Naive B cell (primary cell): ENCODE data around the gene GCG. TPM values are rescaled to one million over a fixed set of nuclear protein-coding genes. Genes with fewer than 3 reads are reported as not detected.
A peak's percentile ranks its signal among the peaks of the same experiment; 100 is the strongest.

Source experiments
- ATAC-seq, 2 donors: fragments of 150-1000 bp; cut with Tn5 transposase; 2 replicates each; pipeline ENCODE4 v1.10.0; 2021; ENCODE audit warnings: low read depth in 2 of 2, mild to moderate bottlenecking in 2 of 2, moderate library complexity in 2 of 2
- DNase-seq: peaks from one replicate; pipeline ENCODE4 v3.0.0; 2022
- H3K27ac Mint-ChIP-seq, 6 donors: one replicate each; pipeline ENCODE4 v1.8.0; 2020 to 2022; ENCODE audit warnings: mild to moderate bottlenecking in 6 of 6, mixed read lengths in 6 of 6, moderate library complexity in 5 of 6, inconsistent platforms in 2 of 6
- H3K27me3 Mint-ChIP-seq, 3 donors: one replicate each; pipeline ENCODE4 v1.8.0; 2021 to 2022; ENCODE audit warnings: mixed read lengths in 3 of 3, mild to moderate bottlenecking in 1 of 3
- H3K36me3 Mint-ChIP-seq, 2 donors: one replicate each; pipeline ENCODE4 v1.8.0; 2020 to 2022; ENCODE audit warnings: mixed read lengths in 2 of 2, inconsistent platforms in 1 of 2, mild to moderate bottlenecking in 1 of 2
- H3K4me1 Mint-ChIP-seq, 3 donors: one replicate each; pipeline ENCODE4 v1.8.0; 2020 to 2022; ENCODE audit warnings: mixed read lengths in 3 of 3, inconsistent platforms in 1 of 3, mild to moderate bottlenecking in 1 of 3, moderate library complexity in 1 of 3
- H3K4me3 Mint-ChIP-seq, 8 donors: one replicate each; pipeline ENCODE4 v1.8.0; 2020 to 2022; ENCODE audit warnings: mild to moderate bottlenecking in 8 of 8, mixed read lengths in 8 of 8, moderate library complexity in 8 of 8, inconsistent platforms in 2 of 8
- H3K9me3 Mint-ChIP-seq, 7 donors: one replicate each; pipeline ENCODE4 v1.8.0; 2020 to 2022; ENCODE audit warnings: mixed read lengths in 7 of 7, mild to moderate bottlenecking in 5 of 7, inconsistent platforms in 2 of 7, moderate library complexity in 1 of 7
- polyA plus RNA-seq, 6 donors: library from polyadenylated mRNA; unstranded; fragments of 300-500 nt; fragmentation: Illumina TruSeq; gene quantifications; one replicate each; pipeline ENCODE4 v1.2.3, GENCODE V29; 2021; ENCODE audit warnings: low read depth in 6 of 6

The GCG gene
- not detected for polyA plus RNA-seq

GRCh38 chr2:162152147-162152546 is at the start of gene GCG:
GCG (minus strand) TSS chr2:162152247; CDS start chr2:162149178, 3,069 bp downstream.
- H3K4me3 Mint-ChIP-seq: no peak within 1 kb of the TSS
- DNase-seq: no peak
- H3K4me1 Mint-ChIP-seq: peaks cover 2 to 7% (median 5%) of the 10 kb centered on the region in 3 donors
- H3K27ac Mint-ChIP-seq: no peak within 1 kb of the TSS
- peaks cover 18 to 47% (median 23%) of the 10 kb centered on the region in 3 donors for H3K27me3 Mint-ChIP-seq
- ATAC-seq: no peak
- H3K36me3 Mint-ChIP-seq: no peaks in the 10 kb centered on the region
- H3K9me3 Mint-ChIP-seq: no peaks in the 10 kb centered on the region

GRCh38 chr2:162200636-162201035 is 48.6 kb upstream of the GCG start:
- Mint-ChIP-seq H3K9me3 (no peaks in the 10 kb centered on the region), H3K27me3 (peaks cover 9 to 26% (median 11%) of the 10 kb centered on the region in 3 donors), H3K36me3 (no peaks in the 10 kb centered on the region), H3K4me3 (peak overlapping the region in 1 of 8 donors; percentile 29), H3K27ac (no peak overlapping the region), H3K4me1 (no peaks in the 10 kb centered on the region)
- ATAC-seq (no peak), DNase-seq (no peak)

DNA sequence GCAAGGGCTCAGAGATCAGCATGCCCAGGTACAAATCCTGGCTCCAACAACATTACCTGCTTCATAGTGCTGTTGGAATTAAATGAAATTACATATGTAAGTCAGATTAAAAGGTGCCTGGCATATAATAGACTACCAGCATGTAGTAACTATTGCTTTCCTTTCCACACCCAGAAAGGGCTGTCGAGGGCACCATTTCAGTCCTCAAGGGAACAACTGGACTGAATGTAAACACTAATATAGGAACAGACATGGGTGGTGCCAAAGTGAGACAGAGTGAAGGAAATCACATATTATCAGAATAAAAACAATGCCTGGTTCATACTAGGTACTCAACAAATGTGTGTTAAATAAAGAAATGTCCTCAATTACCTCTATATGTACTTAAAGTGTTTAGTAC is 47.9 kb upstream of the GCG start:
- ATAC-seq (no peak), DNase-seq (no peak)
- Mint-ChIP-seq H3K9me3 (no peaks in the 10 kb centered on the region), H3K4me3 (no peak overlapping the region), H3K36me3 (no peaks in the 10 kb centered on the region), H3K27me3 (peaks cover 11 to 29% (median 12%) of the 10 kb centered on the region in 3 donors), H3K27ac (no peak overlapping the region), H3K4me1 (no peaks in the 10 kb centered on the region)

- H3K27me3 Mint-ChIP-seq: peaks cover 11 to 26% (median 14%) of the 10 kb centered on the region in 3 donors
- H3K4me3 Mint-ChIP-seq: no peak overlapping the region
- H3K9me3 Mint-ChIP-seq: no peaks in the 10 kb centered on the region
- no peak for ATAC-seq
- no peaks in the 10 kb centered on the region for H3K36me3 Mint-ChIP-seq
- no peak for DNase-seq
- no peak overlapping the region for H3K27ac Mint-ChIP-seq
- no peaks in the 10 kb centered on the region for H3K4me1 Mint-ChIP-seq
Measured at GRCh38 chr2:162198239-162198638, 46.2 kb upstream of the GCG start.

GRCh38 chr2:162197069-162197825 is 45.2 kb upstream of the GCG start:
- Mint-ChIP-seq H3K27me3 (peaks cover 21 to 26% (median 21%) of the 10 kb centered on the region in 3 donors), H3K36me3 (no peaks in the 10 kb centered on the region), H3K9me3 (no peaks in the 10 kb centered on the region), H3K27ac (no peak overlapping the region), H3K4me1 (no peaks in the 10 kb centered on the region), H3K4me3 (no peak overlapping the region)
- DNase-seq: no peak
- ATAC-seq: no peak

- no peak for DNase-seq
- no peak overlapping the region for H3K27ac Mint-ChIP-seq
- H3K27me3 Mint-ChIP-seq: peaks cover 22 to 24% (median 24%) of the 10 kb centered on the region in 3 donors
Measured at GRCh38 chr2:162196638-162197037, 44.6 kb upstream of the GCG start.

DNA sequence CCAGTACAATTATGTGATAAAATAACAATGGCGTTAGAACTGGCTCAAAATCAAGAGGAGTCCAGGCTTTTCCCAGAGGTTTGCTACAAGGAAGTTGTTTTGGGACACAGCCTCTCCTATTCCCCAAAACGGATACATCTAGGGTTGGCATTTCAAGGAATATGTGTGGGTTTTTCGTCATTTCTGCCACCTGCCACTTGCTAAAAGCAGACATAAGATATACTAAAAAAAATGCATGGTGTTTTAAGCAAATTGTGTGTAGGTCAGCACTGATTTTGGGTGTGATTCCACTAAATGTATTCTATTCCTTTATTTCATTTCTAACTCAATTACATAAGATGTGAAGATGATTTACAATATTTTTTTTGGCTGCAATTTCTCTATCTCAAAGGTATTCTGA is 36.4 kb upstream of the GCG start:
- H3K27me3 Mint-ChIP-seq: peaks cover 4 to 25% (median 14%) of the 10 kb centered on the region in 3 donors
- no peaks in the 10 kb centered on the region for H3K36me3 Mint-ChIP-seq
- H3K9me3 Mint-ChIP-seq: no peaks in the 10 kb centered on the region
- no peak overlapping the region for H3K4me3 Mint-ChIP-seq
- no peak for DNase-seq
- H3K27ac Mint-ChIP-seq: no peak overlapping the region
- ATAC-seq: no peak
- H3K4me1 Mint-ChIP-seq: no peaks in the 10 kb centered on the region

More at GRCh38 chr2:162196638-162197037, 44.6 kb upstream of the GCG start:
- no peaks in the 10 kb centered on the region for H3K4me1 Mint-ChIP-seq
- H3K36me3 Mint-ChIP-seq: no peaks in the 10 kb centered on the region
- no peaks in the 10 kb centered on the region for H3K9me3 Mint-ChIP-seq
- no peak for ATAC-seq
- no peak overlapping the region for H3K4me3 Mint-ChIP-seq

- Mint-ChIP-seq H3K27me3 (peaks cover 2 to 9% (median 7%) of the 10 kb centered on the region in 3 donors), H3K27ac (no peak overlapping the region), H3K36me3 (no peaks in the 10 kb centered on the region), H3K4me1 (no peaks in the 10 kb centered on the region), H3K4me3 (no peak overlapping the region), H3K9me3 (no peaks in the 10 kb centered on the region)
- ATAC-seq (no peak), DNase-seq (no peak)
Measured at GRCh38 chr2:162185541-162186232, 33.6 kb upstream of the GCG start.

- Mint-ChIP-seq H3K4me3 (no peak overlapping the region), H3K27me3 (peaks cover 8 to 14% (median 9%) of the 10 kb centered on the region in 3 donors)
Measured at GRCh38 chr2:162184821-162185450, 32.9 kb upstream of the GCG start.

DNA sequence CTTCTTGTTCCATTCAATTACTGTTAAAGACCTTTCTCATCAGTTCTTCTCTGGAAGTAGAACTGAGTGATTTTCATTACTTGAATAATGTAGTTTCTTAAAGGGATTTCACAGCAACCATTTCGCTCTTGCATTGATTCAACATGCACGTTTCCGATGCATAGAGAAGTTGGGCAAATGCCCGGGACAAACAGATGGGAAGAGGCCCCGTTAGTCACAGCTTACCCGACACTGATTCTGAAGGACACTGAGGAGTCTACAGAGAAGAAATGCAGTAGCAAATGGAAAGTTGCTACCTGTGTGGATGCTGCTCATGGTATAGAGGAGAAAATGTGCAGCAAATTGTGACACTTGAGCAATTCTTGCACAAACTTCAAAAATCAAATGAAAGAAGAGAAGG is 32.3 kb upstream of the GCG start:
- peaks cover 8 to 19% (median 9%) of the 10 kb centered on the region in 3 donors for H3K27me3 Mint-ChIP-seq
- H3K9me3 Mint-ChIP-seq: no peaks in the 10 kb centered on the region
- DNase-seq (no peak), ATAC-seq (no peak)
- no peak overlapping the region for H3K27ac Mint-ChIP-seq
- no peaks in the 10 kb centered on the region for H3K4me1 Mint-ChIP-seq
- no peaks in the 10 kb centered on the region for H3K36me3 Mint-ChIP-seq
- H3K4me3 Mint-ChIP-seq: no peak overlapping the region

More at GRCh38 chr2:162184821-162185450, 32.9 kb upstream of the GCG start:
- ATAC-seq: no peak
- DNase-seq: no peak
- H3K36me3 Mint-ChIP-seq: no peaks in the 10 kb centered on the region
- no peak overlapping the region for H3K27ac Mint-ChIP-seq
- H3K4me1 Mint-ChIP-seq: no peaks in the 10 kb centered on the region
- no peaks in the 10 kb centered on the region for H3K9me3 Mint-ChIP-seq

GRCh38 chr2:162182395-162182794 is 30.3 kb upstream of the GCG start:
- DNase-seq (no peak), ATAC-seq (no peak)
- H3K4me1 Mint-ChIP-seq: no peaks in the 10 kb centered on the region
- H3K4me3 Mint-ChIP-seq: no peak overlapping the region
- no peaks in the 10 kb centered on the region for H3K36me3 Mint-ChIP-seq
- H3K27me3 Mint-ChIP-seq: peaks cover 11 to 30% (median 21%) of the 10 kb centered on the region in 3 donors
- H3K9me3 Mint-ChIP-seq: no peaks in the 10 kb centered on the region
- H3K27ac Mint-ChIP-seq: no peak overlapping the region

DNA sequence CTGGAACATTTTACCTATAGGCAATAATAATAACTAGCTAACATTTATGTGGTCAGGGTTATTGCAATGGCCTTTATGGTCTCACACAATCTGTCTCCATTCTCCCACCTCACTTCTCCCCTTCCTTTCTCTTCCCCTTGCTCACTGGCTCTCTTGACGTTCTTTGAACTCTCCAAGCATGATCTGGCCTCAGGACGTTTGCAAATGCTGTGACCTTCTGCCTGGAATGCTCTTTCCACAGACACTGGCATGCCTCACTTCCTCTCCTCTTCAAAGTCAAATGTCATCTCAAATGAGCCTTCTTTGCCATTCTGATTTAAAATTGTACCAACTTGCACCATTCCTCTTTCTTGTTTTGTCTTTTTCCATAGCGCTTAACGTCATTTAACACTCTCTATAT is 25.3 kb upstream of the GCG start:
- Mint-ChIP-seq H3K27ac (no peak overlapping the region), H3K27me3 (peaks cover 15 to 37% (median 33%) of the 10 kb centered on the region in 3 donors), H3K36me3 (no peaks in the 10 kb centered on the region)

GRCh38 chr2:162175714-162176113 is 23.7 kb upstream of the GCG start:
- H3K27ac Mint-ChIP-seq: no peak overlapping the region
- ATAC-seq (no peak), DNase-seq (no peak)
- H3K36me3 Mint-ChIP-seq: no peaks in the 10 kb centered on the region
- peaks cover 11 to 36% (median 32%) of the 10 kb centered on the region in 3 donors for H3K27me3 Mint-ChIP-seq
- no peaks in the 10 kb centered on the region for H3K4me1 Mint-ChIP-seq
- H3K9me3 Mint-ChIP-seq: no peaks in the 10 kb centered on the region
- no peak overlapping the region for H3K4me3 Mint-ChIP-seq

More for the DNA sequence above, 25.3 kb upstream of the GCG start:
- H3K9me3 Mint-ChIP-seq: no peaks in the 10 kb centered on the region
- H3K4me1 Mint-ChIP-seq: no peaks in the 10 kb centered on the region
- DNase-seq: no peak
- no peak for ATAC-seq
- H3K4me3 Mint-ChIP-seq: no peak overlapping the region
